Left renal cortex interstitium (tissue), 4 donors: ENCODE data around the gene UNK. TPM values are rescaled to one million over a fixed set of nuclear protein-coding genes. Genes with fewer than 3 reads are reported as not detected.

Experiments
- DNase-seq, 4 donors: peaks; one replicate each; pipeline ENCODE4 v3.0.0-alpha.2; 2013; ENCODE audit warnings: low read depth in 4 of 4, low spot score in 2 of 4, missing footprints in 1 of 4
- polyA plus RNA-seq, 4 donors: library from polyadenylated mRNA; unstranded; fragments of 120-200 nt; gene quantifications; one replicate each; pipeline ENCODE4 v1.2.1, GENCODE V29; 2013; ENCODE audit not compliant: insufficient read length in 4 of 4

Gene UNK
- polyA plus RNA-seq, 4 donors: 32.5 to 55.4 (median 44.9) TPM

DNA sequence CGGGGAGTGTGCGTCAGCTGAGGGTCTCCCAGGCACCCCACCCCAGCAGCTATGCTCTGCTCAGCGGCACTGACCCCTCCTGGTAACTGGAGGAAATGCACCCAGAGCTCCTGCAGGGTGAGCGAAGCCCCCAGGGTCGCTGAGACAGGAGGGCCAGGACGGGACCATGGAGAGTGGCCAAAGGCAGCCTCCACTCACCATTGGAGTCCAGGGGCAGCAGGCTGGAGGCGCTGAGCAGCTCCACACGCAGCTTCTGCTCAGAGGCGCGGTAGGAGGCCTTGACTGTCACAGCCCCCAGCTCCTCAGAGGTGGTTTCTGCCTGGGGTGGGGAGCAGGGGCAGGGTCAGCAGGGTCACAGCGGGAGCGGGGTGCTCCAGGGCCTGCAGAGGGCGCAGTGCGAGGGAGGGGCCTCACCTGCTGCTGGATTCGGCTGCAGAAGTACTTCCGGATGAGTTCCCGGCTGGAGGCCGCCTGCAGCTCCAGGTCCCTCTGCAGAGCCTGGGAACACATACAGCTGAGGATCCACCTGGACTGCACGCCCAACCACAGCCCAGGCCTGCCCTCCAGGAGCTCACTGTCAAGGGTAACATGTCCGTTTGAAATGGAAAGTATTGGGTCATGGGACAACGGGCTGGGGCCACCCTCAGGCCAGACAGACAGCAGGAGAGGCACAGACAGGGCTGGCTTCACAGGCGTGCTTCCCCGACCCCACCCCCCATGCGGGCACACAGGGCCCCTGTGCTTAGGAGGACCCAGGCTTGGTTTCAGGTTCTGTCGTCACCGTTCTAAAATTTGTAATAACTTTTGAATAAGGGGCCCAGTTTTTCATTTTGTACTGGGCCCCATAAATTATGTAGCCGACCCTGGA is 45.8 kb downstream of the UNK start:
- no peak for DNase-seq

GRCh38 chr17:75831032-75831571 is 46.5 kb downstream of the UNK start:
- no peak for DNase-seq

DNA sequence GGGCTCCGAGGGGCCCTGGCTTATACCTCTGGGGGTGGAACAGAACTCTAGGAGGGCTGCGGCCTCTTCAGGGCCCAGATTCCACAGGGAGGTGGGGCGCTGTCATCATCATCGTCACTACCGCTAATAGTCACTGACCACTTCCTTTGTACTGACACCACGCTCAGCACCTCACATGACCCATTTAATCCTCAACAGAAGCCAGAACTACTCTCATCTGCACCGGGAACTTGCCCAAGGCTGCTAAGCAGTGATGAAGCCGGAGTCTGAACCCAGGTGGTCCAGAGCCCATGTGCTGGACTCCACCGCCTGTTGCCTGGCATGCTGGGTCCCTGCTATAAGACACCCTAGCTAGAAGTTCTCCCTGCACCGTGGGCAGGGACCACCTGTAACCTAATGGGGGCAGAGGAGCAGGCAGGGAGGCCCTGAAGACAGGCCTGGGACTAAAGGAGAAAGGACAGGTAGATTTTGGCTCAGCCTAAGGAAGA is 47.6 kb downstream of the UNK start:
- no peak for DNase-seq

- no peak for DNase-seq
These were observed 48.2 kb downstream of the UNK start for GRCh38 chr17:75832652-75833400.

GRCh38 chr17:75834279-75834920 is 49.8 kb downstream of the UNK start:
- DNase-seq: no peak

GRCh38 chr17:75834928-75835653 is 50.5 kb downstream of the UNK start:
- no peak for DNase-seq

GRCh38 chr17:75835654-75835987 is 51.0 kb downstream of the UNK start:
- DNase-seq: no peak

- DNase-seq: no peak
These were observed 52.0 kb downstream of the UNK start for GRCh38 chr17:75836605-75837004.

DNA sequence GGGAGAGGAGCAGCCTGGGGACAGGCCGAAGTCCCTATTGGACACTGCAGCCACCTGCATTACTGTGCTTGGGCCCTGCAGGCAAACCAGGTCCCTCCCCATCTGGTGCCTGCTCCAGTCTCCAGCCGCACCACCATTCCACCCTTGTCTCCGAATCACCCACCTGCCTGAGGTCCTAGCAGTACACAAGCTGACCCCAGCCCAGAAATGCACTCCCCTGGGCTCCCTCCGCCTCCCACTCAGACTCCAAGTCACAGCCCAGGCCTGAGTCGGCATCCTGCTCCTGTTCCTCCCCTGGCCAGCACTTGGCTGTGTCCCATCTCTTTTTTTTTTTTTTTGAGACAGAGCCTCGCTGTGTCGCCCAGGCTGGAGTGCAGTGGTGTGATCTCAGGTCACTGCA is 53.3 kb downstream of the UNK start:
- no peak for DNase-seq

GRCh38 chr17:75838410-75838809 is 53.8 kb downstream of the UNK start:
- DNase-seq: no peak

GRCh38 chr17:75839942-75840798 is 55.6 kb downstream of the UNK start:
- no peak for DNase-seq

- no peak for DNase-seq
These were observed 56.2 kb downstream of the UNK start for GRCh38 chr17:75840799-75841164.

DNA sequence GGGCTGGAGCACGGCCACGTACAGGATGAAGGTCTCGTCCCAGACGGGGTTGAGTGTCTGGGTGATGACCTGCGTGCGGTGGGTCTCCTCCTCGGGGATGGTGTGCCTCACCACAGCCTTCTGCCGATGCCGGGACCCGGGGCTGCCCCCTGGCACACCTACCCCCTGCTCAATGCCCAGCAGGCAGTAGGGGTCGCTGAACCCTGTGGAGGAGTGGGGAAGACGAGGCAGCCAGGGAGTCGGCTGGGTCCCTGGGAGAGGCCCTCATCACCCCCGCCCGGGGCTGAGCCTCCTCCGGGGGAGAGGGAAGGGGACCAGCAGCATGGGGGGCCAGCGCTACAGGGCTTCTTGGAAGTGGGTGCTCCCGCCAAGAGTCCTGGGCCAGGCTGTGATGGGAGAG is 57.8 kb downstream of the UNK start:
- no peak for DNase-seq

DNA sequence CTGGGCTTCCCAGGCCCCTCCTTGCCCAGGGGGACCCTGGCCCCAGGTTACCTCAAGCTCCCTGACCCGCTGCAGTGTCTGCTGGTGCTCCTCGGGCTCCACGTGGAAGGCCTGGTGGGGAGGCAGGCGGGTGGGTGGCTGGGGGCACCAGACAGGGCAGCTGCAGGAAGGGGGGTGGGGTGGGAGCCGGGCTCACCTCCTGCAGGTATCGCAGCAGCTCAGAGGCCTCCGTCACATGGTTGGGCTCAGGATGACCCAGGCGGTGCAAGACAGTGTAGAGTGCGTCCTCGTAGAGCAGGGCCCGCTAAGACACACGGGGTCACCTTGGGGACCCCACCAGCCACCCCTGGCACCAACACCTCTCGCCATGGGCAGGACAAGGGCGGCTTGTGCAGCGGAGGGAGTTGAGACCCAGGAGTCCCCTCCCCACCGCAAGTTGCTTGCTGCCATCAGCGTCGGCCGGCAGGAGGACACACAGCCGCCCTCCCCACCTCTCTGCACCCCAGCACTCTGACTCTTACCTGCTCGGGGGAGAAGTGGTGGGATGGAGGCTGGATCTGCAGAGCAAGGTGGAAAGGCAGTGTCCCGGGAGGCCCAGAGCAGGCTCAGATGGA is 58.5 kb downstream of the UNK start:
- no peak for DNase-seq

DNA sequence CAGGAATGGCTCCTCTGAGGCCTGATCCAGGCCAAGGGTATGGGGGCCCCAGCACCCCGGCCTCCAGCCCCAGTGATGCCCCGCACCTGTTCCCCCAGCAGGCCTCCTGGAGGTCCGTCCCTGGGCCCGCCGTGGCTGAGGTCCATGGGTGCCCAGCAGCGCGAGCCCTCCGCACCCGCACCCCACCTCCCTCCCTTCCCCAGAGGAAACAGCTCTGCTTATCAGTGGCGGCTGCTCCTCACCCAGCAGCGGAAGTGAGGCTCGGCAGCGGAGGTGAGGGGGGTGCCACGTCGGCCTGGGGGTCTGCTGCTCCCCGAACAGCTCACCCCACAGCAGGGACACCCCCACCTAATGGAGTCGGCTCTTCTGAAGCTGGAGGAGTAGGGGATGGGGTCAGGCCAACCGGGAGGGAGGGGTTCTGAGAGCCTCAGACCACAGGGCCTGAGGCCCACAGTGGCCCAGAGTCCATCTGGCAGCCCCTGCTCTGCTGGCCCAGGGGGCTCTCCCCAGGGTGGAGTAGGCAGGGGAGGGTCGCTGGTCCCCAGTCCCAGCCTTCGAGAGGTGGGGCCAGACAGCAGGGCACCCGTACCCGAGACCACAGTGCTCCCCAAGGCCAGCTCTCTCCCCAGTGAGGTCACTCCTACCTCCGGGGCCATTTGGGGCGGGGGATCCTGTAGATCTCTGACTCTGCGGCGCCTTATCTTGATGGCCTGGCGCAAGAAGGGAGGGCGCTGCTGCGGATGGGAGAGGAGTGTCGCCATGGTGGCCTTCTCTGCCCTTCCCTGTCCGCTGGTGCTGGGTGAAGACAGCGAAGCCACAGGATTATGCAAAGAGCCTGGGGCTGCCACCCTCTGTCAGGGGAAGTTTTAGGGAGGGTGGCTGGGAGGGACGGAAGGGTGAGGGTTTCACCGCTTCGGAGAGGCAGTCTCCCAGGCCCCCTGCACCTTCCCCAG is 59.2 kb downstream of the UNK start, which contains the start of gene UNC13D:
TSS of gene UNC13D (minus strand) at position 828 of the 953 bp plus-strand sequence. CDS start at position 761, 67 bp downstream.
- no peak for DNase-seq

DNA sequence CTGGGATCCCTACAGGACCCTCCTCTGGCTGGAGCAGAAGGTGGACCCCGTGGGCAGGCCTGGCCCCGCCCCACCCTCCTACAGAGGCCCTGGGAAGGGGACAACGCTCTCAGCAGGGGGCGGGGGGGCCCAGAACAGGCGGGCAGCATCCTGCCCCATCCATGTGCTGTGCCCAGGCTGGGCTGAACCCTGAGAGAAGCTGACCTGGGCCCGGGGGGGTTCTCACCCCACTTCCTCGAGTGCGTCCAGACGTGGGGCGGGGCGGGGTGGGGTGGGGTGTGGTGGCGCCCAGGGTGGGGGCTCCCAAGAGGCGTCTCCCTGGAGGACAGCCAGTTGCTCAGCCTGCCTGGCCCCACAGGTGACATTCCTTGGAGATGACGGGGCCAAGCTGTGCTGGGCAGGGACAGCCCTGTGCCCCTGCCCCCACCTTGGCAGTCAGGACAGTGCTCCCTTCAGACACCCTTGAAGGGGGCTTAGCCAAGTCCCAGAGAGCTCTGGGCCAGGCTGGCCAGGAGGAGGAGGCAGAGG is 60.0 kb downstream of the UNK start:
- DNase-seq: no peak

GRCh38 chr17:75845058-75845711 is 60.6 kb downstream of the UNK start:
- DNase-seq: no peak
